Activated CD4-positive, alpha-beta T cell treated with anti-CD3 and anti-CD28 coated beads, Interleukin-2, amount 50 U/mL, for 1 hour (primary cell): ENCODE data around the gene KPTN.

Source experiments
- DNase-seq: peaks from one replicate; pipeline ENCODE4 v3.0.0-alpha.2; 2020

Gene KPTN

DNA sequence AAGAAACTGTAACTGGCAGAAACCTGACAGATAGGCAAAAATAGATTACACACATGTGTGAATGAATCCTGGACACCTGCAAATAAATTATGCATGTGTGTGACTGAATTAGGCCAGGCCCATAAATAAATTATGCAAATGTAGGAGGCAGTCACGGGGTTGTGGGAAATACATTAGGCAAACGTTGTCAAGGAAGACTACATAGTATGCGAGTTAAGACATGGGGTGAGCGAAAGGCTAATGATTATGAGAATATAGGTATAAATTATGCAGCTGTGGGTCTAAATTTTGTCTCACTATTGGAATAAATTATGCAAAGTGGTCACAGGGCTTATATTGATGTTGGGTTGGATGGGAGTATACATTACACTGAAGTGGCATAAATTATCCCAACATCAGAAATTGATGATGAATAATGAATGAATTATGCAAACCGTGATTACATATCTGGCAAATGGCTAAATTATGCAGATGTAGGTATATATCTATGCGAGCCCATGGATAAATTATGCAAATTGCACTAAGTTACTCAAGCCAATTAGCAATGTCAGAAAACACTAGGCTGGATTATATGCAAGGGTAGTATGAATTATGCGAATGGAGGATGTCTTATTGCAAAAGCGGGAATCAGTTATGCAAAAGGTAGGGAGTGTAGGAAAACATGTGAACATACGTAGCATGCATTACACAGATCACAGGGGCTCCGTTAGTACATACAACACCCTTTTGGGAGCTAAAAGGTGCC, 19.2 kb downstream of the KPTN start:
- no peak for DNase-seq

DNA sequence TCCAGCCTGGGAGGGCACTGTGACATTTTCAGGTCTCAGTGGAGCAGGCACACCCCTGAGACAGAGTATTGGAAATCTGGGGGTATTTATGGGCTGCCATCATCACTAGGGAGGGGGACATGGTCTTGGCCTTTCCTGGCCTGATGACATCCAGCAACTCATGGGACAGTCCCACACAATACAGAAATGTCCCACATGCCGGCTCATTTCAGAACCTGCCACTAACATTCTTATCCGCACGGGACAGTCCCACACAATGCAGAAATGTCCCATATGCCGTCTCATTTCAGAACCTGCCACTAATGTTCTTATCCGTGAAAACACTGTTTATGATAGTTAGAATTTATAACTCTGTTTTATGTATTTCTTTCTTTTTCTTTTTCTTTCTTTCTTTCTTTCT, 22.1 kb downstream of the KPTN start:
- DNase-seq, result no peak

DNA sequence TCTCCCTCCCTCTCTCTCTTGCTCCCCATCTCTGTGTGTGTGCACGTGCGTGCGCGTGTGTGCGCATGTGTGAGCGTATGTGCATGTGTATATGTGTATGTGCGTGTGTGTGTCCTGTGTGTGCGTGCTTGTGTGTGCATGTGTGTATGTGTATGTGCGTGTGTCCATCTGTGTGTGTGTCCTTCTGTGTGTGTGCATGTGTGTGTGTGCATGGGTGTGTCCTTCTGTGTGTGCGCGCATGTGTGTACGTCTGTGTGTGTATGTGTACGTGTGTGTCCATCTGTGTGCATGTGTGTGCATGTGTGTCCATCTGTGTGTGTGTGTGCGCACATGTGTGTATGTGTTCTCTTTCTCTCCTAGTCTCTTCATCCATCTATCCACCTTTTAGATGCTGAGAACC, 24.5 kb downstream of the KPTN start:
- DNase-seq, result no peak

DNA sequence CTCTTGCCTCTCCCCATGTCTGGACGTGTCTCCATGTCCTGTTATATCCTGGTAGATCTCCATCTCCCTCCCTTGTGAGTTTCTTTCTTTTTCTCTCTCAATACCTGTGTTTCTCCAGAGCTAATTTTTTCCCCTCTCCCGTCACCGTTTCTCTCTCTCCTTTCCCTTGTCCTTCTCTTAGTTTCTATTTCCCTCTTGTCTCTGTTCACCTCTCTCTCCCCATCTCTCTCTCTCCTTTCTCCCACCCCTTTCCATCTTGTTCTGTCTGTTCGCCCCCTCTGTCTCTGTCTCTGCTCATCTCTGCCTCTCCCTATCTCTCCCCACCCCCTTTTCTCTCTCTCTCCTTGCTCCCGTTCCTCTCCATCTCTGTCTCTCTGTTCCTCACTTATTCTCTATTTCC, 25.3 kb downstream of the KPTN start:
- no peak for DNase-seq

DNA sequence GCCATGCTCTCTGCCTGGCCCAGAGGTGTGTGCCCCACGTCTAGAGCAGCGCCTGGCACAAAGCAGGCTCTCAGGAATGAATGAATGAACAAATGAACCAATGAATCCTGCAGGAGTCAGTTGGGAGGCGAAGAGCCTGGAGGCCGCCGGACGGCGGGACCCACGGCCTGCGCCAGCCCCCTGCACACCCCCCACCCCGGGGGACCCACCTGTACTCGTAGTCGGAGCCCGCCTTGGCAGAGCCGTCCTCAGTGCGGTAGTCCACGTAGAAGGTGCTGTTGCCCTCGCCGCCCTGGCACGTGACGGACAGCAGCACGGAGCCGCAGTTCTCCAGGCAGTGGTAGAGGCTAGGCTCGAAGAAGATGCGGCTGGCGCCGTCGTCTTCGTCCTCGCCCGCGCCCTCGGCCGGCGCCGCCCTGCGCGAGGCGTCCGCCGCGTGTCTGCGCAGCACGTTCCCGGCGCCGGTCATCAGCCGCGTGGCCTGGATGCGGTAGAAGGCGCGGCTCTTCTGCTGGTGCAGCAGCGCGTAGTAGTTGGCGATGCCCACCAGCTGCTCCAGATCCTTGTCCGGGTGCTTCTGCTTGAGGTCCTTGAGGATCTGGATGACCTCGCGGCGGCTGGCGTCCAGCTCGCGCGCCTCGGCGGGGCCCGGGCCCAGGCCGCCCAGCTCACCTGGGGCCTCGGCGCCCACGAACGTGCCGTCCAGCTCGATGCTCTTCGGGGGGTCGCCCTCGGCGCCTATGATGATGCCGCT, 27.1 kb downstream of the KPTN start:
- no peak for DNase-seq

DNA sequence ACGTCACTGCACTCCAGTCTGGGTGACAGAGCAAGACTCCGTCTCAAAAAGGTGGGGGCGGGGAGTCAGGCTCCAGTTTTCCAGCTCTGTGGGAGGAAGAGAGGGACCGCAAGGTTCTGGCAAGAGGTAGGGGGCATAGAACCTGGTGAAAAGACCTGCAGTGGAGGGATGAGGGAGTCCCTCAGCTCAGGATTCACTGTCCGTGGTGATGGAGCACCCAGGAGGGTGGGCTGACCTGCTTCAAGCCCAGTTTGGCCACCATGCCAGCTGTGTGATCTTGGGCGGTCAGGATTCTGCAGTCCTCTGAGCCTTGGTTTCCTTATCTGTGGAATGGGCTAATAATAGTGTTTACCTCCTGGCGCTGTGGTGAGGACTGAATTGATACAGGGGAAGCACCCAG, 33.5 kb downstream of the KPTN start:
- no peak for DNase-seq

DNA sequence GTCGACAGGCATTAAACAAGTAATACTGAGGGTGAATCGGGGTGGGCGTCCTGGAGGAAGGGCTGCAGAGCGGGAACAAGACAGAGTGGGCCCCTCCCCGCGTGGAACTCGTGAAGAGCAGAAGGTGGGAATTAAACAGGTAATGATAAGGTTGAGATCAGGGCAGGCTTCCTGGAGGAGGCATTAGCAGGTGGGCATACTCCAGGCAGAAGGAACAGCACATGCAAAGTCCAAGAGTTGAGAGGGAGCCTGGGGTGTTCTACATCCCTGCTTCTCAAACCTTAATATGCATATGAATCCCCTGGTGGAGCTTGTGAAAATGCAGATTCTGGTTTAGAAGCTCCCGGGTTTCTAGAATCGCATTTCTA, 35.7 kb downstream of the KPTN start:
- DNase-seq, result no peak

DNA sequence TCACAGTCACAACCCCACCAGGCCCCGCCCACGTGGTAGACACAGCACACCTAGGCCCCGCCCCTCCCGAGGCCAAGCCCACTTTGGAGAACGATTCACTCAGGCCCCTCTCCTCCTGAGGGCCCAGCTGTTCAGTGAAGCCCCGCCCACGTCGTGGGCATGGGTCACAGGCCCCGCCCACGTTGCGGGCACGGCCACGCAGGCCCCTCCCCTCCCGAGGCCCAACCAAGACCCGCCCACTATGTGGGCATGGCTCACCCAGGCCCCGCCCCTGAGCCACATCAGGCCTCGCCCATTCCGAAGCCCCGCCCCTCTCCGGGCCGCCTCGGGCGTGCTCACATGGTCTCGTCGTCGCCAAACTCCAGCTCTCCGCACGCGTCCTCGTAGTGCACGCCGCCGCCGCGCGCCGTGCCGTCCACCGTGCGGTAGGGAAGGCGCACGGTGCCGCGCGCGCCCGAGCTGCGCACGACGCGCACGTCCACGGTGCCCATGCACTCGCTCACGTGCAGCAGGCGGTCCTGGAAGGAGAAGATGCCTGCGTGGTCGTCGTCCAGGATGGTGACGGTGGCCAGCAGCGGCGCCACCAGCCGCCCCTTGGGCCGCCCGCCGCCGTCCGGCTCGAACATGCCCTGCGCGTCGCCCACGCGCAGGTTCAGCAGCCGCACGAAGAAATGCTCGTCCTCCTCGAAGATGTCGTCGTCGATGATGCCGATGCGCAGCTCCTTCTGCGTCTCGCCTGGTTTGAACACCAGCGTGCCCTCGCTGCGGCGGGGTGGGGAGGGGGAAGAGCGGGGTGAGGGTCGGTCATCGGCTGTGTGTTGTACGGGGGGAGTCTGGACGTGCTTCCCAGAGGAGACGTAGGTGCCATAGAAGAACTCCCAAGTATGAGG, 36.3 kb downstream of the KPTN start:
- DNase-seq, result peak; percentile 55

DNA sequence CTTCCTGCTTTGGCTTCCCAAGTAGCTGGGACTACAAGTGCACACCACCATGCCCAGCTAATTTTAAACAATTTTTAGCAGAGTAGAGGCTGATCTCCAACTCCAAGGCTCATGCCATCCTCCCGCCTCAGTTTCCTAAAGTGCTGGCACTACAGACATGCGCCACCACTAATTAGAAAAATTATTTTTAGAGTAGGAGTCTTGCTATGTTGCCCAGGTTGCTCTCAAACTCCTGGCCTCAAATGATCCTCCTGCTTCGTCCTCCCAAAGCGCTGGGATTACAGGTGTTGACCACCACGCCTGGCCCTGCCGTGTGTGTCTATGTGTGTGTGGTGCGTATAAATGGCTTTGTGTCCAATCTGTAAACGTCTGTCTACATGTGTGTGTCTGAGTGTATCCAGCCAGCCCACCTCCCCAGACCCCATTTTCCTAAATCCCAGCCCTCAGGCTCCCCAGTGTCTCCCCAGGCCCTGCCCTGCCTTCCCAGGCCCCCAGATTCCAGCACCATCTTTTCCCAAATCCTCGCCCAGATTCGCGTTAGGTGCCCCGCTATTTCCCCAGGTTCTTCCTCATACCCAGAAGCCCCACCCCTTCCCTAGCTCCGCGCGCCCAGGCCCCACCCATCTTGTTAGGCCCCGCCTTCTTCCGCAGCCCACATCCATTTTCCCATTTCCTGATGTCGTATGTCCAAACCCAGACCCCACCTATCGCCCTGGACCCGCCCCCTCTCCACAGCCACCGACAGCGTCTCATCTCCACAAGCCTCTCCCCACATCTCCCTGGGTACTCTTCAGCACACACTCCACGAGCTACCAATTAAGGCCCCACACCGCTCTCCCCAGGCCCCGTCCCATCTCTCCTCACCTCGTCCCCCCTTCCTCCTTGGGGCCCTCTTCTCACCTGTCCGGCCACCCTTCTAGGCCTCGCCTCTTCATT, 37.2 kb downstream of the KPTN start:
- DNase-seq, result no peak

DNA sequence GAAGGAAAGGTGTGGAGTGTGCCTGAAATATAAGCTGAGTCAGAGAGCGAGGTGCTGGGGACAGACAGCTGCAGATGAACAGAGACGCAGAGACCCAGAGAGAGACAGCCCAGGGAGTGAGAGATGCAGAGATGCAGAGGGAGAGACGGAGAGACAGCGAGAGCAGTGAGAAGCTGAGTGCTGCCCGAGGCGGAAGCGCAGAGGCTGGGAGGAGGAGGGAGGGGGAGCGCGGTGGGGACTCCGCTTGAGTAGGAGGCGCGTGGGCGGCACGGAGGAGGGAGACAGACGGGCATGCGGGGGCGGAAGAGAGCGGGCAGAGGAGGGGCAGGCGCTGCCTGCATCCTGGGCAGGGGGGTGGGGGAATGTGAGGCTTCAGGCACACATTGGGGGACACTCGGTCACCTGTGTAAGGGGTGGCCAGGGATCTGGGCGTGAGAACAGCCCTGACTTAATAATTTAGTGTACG, 38.0 kb downstream of the KPTN start:
- DNase-seq, result peak; percentile 64

DNA sequence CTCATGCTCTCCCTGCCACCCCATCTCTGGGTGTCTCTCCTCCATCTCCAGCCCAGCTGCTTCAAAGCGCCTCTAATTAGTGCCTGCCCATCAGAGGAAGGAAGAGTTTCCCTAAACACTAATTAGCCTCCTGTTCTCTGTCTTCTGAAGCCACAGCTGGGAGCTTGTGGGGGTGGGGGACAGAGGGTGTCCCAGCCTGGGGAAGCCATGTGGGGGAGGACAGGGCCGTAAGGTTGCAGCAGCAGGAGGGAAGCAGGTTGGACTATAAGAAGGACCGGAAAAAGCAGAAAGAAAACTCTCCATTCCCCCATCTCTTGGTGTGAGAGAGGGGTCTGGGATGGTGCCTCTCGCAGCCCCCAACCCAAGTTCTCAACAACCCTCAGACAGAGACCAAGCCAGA, 38.5 kb downstream of the KPTN start:
- DNase-seq, result no peak

DNA sequence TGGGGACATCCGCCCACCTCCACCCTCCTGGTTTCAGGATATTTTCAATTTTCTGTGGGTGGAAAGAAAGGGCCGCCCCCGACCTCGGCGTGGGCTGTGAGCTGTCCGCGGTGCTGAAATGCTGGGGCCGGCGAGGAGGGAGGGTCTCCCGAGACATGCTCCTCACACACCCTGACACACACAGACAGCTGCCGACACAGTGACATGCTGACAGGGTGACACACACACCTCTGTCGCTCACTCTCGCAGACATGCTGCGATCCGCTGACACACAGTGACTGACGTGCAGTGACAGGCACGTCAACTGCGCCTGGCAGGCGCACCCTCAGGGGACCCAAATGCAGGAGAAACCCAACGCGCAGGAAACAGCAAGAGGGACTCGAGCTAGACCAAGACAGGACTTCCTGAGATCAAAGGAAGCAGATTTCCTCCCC, 39.6 kb downstream of the KPTN start:
- peak; percentile 46 for DNase-seq

DNA sequence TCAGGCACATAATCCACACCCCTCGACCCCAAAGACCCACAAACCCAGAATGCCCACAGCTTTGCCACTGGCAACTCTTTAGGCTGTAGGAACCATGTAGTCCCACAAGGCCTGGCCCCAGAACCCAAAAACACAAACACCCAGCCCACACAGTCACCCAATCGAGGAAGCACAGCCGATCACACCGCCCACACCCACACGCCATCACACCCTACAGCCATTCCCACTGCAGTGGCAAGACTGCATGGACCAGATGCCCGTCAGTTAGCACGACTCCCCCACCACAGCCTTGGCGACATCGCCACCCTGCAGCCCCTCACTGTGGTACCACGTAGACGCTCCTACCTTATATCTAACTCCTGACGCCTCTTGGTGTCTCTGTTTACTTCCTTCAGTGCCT, 40.7 kb downstream of the KPTN start:
- DNase-seq, result no peak

DNA sequence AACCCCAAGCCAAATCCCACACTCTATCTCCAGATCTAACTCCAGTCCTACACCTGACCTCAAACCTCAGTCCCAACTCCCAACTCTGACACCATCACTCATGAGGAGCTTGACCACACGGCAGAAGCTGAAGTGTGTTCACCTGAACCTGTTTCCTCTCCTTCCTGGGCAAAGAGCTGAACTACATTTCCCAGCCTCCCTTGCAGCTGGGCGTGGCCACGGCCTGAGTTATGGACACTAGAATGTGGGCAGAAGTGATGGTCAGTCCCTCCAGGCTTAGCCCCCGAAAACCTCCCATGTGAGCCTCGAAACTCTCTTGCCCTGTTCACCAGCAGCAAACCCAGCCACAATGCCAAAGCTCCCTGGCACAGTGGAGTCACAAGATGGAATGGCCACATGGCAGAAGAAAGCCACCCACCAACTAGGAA, 45.2 kb downstream of the KPTN start:
- no peak for DNase-seq

DNA sequence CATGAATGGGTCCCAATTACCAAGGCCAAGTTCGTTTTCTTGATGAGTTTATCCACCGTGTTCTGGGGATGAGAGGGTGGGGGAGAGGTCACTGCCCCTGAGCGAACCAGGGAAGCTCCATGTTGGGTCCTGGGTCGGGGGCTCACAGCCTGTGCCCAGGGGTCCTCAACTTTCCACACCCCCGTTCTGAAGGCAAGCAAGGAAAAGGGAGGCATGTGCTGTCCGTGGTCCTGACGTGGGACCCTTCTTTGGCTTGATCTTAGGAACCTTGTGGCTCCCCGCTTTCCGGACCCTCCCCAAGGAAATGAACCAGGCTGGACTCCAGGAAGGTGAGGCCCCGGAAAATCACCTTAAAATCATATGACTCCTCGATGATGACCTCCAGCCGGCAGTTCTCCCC, 46.5 kb downstream of the KPTN start:
- no peak for DNase-seq

DNA sequence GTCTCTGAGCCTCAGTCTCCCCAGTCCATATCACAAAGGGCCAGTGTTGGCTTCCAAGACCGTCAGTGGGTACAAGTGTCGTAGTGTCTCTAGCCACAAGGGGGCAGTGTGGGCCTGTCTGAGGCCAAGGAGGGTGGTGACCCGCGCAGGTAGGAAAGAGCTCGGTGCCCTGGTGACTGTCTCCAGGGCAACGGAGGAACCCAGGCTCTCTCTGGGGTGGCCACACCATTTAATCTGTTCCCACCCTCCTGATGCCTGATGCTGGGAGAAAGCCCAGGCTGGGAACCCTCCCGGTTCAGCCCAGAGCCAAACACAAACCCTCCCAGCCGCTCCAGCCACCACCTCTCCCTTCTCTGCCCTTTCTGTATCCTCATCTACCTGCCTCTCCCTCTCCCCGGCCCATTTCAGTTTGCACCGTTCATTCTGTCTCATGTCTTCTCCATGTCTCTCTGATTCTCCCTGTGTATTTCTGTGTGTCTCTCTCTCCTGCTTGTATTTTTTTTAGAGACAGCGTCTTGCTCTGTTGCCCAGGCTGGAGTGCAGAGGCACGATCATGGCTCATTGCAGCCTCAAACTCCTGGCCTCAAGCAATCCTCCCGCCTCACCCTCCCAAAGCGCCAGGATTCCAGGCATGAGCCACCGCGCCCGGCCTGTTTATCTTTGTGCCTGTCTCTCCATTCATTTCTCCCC, 47.2 kb downstream of the KPTN start:
- peak; percentile 82 for DNase-seq

DNA sequence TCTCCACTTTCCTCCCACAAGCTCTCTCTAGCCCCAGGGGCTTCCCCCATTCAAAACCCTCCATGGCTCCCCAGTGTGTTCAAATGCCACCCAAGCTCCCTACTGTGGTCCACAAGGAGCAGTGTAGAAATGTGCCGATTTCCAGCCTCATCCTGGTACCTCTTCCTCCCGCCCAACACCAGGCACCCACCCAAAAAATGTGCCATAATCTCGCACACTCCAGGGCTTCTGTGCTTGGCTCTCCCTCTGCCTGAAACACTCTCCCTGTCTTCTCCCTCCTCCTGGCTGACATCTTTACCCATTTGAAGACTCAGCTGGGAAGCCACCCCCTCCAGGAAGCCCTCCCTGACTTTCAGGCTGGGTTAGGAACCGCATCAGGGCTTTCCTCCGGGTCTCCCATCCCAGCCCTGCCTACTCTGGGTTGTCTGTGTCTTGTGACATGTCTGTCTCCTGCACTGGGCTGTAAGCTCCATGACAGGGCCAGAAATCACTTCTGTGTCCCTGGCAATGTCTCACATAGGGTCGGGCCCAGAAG, 48.1 kb downstream of the KPTN start:
- no peak for DNase-seq

DNA sequence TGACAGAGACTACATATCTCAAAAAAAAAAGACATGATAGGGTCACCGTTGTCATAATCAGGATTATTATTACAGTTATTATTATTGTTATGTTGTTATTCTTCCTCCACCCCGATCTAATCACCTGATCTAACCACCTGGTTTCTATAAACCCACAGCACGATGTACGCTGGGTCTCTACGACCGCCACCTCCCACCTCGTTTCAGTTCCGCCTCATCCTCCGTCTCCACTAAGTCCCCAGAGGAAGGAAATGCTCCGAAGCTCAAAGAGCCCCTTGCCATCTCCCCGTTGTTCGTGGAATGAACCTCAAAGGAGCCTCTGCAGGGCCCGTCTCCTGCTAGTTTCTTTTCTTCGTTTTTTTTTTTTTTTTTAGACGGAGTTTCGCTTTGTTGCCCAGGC, 48.8 kb downstream of the KPTN start:
- DNase-seq, result no peak

DNA sequence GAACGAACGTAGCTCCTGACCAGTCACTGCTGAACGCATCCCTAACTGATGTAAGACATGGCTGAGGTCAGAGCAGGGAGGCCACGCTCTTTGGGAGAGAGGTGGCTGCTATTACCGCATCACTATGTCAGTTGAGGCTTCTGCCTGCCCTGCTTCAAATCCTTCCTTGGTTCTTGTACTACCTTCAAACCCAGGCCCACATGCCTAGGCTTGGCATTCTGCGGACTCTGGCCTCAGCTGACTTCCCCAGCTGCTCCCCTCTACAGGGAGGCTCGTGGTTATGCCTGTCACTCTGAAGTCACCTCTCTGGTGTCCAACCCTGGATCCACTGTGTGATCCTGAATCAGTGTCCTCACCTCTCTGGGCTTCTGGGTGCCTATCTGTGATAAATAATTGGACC, 49.9 kb downstream of the KPTN start:
- no peak for DNase-seq

DNA sequence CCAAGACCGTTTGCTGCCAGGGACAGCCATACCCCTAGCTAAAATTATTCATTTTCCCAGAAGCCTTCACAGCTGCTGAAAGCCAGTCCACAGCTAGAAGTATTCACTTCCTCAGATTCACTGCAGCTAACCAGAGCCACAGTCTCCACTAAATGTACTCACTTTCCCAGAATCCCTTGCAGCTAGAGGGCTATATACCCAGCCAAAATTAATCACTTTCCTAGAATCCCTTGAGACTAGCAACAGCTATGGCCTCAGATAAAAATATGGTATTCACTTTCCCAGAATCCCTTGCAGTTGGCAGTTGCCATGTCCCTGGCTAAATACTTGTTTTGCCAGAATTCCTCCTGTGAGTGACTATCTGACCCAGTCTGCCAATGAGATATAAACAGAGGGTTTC, 50.9 kb downstream of the KPTN start:
- no peak for DNase-seq

DNA sequence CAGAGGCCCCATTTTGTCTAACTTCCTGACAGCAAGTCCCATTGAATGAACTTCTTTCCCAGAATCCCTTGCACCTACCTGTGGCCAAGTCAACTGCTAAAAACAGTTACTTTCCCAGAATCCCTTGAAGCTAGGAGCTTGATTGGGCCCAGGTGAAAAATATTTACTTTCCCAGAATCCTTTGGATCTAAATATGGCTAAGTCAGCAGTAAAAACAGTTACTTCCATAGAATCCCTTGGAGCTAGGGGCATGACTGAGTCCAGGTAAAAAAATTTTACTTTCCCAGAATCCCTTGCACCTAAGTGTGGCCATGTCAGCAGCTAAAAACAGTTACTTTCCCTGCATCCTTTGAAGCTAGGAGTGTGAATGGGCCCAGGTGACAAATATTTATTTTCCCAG, 51.5 kb downstream of the KPTN start:
- DNase-seq, result no peak
